NCI-H1105 treated with DMSO at 0.1 percent for 48 hours (cell line): Measurements from ENCODE around the gene ACSL5.

Experiments
- DNase-seq: peaks from one replicate; lab custom pipeline; 2025; lab: John Stamatoyannopoulos, UW

Gene ACSL5

DNA sequence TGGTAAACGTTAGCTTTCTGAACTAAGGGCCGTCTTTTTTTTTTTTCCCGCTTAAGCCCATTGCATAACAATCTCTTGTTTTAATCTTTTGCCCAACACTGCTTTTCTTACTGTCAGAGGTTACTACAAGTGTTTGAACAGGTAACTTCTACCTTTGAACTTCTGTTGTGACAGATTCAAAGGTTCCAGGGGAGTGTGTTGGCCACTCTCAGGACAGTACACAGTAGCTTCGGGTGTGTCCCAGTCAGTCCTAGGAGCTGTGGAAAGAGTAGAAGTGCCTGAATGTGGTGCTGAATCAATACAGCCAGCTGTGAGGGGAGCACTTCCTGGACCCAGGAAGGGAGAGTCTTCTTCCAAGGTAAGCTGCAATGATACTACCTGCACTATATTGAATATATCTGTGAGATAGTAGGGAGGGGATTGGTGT, at the start of gene ACSL5:
Gene ACSL5, plus strand, starts transcription at position 205 of the 427 bp plus-strand sequence. CDS start 20,831 bp downstream, outside the sequence.
- DNase-seq, result no peak

- no peak for DNase-seq
Measured at GRCh38 chr10:112327678-112328077, 46.2 kb upstream of the ACSL5 start.

GRCh38 chr10:112330162-112330561, 43.8 kb upstream of the ACSL5 start:
- DNase-seq, result no peak

- no peak for DNase-seq
Measured at GRCh38 chr10:112330607-112331160, 43.2 kb upstream of the ACSL5 start.

DNA sequence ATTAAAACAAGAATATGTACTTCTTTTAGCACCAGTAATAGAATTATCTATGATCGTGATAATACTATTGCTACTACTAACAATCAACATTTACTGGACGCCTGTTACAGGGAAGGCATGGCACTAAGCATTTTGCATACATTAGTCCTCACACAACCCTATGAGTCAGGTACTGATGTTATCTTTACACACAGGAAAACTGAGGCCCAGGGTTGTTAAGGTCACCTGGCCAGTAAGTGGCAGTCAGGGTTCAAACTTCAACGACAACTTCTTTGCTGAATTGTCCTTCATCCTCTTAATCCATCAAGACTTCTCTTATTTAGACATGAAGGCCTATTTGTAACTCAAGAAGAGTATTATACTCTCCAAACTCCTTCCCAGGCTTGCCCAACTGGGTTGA, 41.9 kb upstream of the ACSL5 start:
- no peak for DNase-seq

- DNase-seq, result peak; percentile 17
Measured at GRCh38 chr10:112332509-112333228, 41.2 kb upstream of the ACSL5 start.

DNA sequence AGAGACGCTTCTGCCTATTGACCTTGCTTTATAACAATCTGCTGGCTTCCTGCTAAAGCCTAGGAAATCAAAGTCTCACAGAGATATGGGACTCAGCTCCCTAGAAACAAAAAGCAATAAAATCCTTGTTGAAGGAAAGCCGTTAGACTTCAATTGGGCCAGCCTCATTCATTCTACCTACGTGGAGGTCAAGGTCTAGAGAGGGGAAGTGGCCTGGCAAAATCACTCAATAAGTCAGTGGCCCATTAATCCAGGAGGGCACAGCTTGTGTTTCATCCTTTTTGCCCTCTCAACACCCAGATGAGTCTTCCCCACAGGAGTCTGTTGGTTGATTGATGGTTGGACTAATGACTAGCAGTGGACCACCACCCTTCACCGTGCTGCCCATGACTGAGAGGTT, 40.5 kb upstream of the ACSL5 start:
- DNase-seq, result no peak

DNA sequence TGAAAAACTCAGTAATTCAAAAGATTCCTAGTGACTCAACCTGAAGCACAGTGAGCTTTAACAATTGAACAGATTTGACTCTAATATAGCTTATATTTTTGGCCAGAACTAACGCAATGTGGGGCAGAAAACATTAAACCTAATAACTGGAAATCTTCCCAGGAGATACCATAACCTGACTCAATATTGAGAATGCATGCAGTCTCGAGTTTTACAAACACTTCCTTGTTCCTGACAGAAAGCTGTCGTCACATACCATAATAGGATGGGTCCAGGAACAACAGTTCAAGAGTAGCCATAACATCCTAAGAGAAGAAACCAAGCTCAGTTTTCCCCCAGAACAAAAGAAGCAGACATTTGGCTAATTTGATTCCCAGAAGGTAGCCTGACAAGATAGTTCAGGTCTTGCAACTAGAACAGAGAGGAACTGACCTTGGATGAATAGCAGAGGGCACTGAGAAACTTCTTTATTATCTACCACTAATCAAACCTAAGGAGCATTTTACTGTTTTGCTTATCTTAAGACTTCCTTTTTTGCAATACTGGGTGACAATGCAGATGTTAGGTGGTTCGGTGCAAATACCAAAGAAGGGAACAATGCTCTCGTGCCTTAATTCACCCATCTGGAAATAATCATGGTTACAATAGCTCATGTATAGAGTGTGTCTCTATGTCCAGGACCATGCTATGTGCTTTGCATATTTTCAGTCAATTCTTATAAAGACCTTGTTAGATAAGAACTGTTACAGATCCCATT, 38.6 kb upstream of the ACSL5 start:
- DNase-seq, result no peak

- no peak for DNase-seq
Measured at GRCh38 chr10:112335868-112336265, 38.0 kb upstream of the ACSL5 start.

GRCh38 chr10:112336556-112337201, 37.2 kb upstream of the ACSL5 start:
- no peak for DNase-seq

GRCh38 chr10:112338957-112339356, 35.0 kb upstream of the ACSL5 start:
- no peak for DNase-seq

DNA sequence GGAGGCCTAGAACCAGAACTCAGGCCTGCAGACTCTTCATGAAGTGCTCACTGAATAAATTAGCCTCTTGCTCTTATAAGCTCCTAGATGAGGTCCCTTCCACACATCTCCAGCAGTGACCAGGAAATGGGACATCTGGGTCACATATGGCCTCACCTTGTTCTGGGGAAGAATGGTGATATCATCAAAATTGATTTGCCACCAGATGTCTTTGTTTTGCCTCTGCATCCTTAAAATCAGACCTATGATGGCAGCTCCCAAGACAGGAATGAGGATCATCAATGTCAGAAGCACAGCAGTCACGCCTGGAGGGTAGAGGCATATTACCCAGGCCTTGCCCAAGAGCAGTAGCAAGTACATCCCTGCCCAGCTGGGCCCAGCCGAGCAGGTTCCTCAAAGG, 33.3 kb upstream of the ACSL5 start:
- DNase-seq, result no peak

DNA sequence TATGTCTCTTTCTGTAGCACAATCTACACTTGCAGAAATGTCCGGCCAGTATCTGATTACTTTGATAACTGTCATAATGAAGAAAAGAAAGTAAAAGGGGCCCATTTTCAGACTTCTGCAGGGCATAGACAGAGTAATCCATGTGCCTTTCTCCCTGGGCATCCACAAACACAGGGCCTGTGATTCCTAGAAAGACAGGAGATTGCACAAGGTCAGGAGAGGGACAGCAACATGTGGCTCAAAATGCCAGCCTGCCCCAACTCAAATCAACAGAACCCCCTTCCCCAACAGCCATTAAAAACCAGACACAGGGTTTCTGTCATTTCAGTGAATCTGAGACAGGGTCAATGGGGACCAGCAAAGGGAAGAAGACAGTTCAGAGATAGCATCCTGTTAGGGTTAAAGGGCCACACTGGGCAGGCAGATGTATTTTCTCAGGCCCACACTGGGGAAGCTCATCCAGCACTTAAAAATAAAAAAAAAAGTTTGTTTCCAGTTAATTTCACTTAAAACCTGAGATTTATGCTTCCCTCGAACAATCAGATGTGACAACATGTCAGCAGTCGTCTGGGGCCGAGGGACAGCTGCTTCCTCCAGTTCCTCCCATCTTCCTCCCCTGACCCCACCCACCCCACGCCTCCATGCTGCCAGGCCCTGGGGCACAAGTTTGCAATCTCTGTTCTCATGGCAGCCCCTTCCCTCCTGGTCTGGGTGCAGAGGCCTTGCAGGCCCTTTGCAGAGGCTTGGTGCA, 30.7 kb upstream of the ACSL5 start:
- no peak for DNase-seq

DNA sequence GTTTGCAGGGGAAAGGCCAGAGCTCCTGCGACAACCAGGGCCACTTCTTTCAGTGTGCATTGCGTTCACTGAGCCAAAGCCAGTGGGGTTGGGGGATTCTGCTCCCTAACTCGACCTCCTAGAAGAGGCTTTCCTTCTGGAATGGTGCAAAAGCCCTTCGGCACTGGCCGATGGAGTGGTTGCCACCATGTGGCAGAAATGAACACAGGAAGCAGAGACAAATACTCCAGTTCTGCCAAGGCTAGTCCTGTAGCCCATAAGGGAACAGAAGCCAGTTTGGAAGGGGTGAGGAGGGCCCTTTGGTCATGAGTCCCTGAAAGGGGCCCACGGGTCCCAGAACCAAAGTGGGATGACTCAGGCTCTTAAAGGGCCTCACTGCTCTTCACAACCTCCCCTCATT, 29.7 kb upstream of the ACSL5 start:
- no peak for DNase-seq

DNA sequence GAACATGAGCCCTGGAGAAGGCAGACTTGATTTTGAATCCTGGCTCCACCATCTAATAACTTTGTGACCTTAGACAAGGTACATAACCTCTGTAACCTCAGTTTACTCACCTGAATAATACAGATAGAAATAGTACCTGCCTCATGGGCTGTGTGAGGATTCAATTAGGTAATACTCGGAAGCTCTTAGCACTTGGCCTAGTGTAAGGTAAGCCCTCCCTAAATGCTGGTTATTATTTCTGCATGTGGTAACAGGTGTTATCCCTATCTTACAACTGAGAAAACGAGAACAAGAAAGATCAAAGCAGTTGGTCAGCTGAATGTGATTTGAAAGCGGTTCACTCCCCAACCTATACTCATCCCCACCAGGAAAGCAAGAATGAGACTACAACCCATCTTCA, 28.7 kb upstream of the ACSL5 start:
- DNase-seq, result no peak

DNA sequence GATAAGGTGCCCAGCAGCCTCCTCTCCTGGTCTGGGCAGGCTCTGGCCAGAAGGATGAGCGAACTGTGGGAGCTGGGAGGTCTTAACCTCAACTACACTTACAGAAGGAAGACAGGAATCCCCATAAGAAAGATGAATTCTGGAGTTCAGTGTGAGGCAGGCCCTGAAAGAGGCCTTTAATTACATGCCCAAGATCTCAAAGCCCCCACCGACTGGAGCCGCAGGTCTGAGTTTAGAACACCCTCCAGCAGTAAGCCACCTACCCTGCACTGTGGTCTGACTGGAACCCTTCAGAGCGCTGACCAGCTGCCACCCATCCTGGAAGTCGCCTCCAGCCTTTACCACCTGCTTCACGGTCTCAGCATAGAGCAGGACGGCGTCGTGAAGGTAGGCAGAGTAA, 28.2 kb upstream of the ACSL5 start:
- DNase-seq, result no peak

DNA sequence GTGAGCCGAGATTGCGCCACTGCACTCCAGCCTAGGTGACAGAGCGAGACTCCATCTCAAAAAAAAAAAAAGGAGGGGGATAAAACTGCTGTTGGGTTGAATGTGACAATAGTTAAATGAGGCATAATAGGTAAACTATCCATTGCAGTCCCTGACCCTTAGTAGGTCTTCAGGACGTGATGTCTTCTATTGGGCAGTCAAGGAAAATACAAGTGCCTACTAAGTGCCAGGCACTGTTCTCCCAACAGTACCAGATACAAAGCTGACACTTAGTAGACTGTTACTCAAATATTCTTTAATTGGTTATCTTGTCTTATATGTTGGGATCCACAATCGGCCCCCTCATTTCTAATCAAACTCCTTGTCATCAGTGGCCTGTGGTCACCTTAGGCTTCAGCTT, 27.1 kb upstream of the ACSL5 start:
- no peak for DNase-seq

- DNase-seq, result no peak
Measured at GRCh38 chr10:112347709-112348671, 25.9 kb upstream of the ACSL5 start.

DNA sequence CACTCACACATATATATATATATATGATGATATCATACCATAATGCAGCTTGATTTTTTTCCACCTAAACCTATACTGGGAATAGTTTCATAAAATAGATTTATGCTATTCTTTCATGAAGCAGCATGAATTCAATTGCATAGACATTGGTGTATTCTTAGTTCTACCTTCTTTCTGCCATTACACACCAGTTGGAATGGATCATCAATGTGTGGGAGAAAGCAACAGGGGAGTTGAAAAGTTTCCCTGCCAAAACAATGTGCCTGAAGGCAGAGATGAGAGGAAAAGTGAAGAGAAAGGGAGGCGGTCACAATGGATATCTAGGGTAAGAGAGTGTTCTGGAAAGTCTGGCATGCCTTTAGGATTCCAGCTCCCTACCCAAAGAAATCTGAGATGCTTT, 25.2 kb upstream of the ACSL5 start:
- DNase-seq, result no peak

DNA sequence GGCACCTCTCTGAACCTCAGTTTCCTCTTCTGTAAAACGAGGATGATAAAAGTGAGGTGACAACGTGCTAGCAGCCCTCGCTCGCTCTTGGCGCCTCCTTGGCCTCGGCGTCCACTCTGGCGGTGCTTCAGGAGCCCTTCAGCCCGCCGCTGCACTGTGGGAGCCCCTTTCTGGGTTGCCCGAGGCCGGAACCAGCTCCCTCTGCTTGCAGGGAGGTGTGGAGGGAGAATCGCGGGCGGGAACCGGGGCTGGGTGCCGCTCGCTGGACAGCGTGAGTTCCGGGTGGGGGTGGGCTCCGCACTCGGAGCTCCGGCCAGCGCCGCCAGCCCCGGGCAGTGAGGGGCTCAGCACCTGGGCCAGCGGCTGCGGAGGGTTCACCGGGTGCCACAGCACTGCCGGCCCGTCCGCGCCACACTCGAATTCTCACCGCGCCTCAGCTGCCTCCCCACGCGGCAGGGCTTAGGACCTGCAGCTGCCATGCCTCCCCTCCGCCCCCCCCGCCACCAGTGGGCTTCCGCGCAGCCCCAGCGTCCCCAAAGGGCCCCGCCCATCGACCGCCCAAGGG, 24.3 kb upstream of the ACSL5 start:
- DNase-seq, result no peak

DNA sequence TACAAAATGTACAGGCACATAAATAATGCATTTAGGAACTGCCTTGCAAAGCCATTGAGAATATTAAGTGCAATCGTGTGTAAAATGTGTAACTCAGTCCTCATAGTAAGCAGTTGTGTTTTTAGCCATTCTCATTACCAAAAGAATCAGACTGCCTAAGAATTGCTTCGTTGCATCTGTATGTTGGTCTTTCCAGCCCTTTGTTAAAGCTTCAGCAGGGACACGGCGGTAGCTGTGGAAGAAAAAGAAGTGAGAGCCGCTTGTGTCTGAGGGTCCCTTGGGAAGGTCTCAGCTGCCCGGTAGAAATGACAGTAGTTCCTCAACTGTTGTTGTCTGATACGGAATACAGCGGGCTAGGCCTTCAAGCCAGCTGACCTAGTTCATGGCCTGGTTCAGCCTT, 22.8 kb upstream of the ACSL5 start:
- no peak for DNase-seq
